ENCODE data around the gene APLN.

The APLN gene

GRCh38 chrX:129640737-129641136 lies 14.0 kb downstream of the APLN start:
- Histone ChIP-seq H3K27ac (no peak overlapping the region), H3K36me3 (no peaks in the 10 kb centered on the region), H3K4me1 (ENCODE audit: control insufficient read depth in 1 of 2, insufficient read depth in 1 of 2, low read depth in 1 of 2, low read length in 1 of 2) (peaks cover 4% of the 10 kb centered on the region in 2 experiments), H3K27me3 (no peaks in the 10 kb centered on the region), H3K4me3 (ENCODE audit: low read depth in 1 of 2, low read length in 1 of 2) (no peak overlapping the region), H3K9me3 (no peaks in the 10 kb centered on the region)
- TF ChIP-seq, protein P1, sequence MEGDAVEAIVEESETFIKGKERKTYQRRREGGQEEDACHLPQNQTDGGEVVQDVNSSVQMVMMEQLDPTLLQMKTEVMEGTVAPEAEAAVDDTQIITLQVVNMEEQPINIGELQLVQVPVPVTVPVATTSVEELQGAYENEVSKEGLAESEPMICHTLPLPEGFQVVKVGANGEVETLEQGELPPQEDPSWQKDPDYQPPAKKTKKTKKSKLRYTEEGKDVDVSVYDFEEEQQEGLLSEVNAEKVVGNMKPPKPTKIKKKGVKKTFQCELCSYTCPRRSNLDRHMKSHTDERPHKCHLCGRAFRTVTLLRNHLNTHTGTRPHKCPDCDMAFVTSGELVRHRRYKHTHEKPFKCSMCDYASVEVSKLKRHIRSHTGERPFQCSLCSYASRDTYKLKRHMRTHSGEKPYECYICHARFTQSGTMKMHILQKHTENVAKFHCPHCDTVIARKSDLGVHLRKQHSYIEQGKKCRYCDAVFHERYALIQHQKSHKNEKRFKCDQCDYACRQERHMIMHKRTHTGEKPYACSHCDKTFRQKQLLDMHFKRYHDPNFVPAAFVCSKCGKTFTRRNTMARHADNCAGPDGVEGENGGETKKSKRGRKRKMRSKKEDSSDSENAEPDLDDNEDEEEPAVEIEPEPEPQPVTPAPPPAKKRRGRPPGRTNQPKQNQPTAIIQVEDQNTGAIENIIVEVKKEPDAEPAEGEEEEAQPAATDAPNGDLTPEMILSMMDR (IDR thresholded peaks at IDR 0.05), result no peak

DNA sequence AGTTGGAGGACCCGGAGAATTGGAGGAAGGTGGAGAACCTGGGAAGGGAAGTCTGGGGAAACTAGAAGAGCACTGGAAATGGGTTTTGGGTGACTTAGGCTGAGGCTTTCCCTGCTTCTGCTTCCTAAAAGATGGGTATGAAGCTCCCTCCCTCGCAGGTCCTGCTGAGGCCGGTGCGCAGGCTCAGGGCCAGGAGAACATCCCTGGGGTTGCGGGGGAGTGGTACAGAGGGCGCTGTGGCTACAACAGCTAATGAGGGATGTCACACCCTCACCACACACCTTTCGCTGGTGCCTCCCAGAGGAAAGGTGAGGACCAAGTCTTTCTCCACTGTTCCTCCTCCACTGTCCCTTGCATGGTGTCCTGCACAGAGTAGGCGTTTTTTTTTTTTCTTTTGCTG lies 15.8 kb downstream of the APLN start:
- H3K27ac ChIP-seq, result no peak overlapping the region
- H3K4me3 ChIP-seq (ENCODE audit: low read depth in 1 of 2, low read length in 1 of 2), result no peak overlapping the region
- H3K36me3 ChIP-seq, result no peaks in the 10 kb centered on the region
- TF ChIP-seq, protein P1 (IDR thresholded peaks at IDR 0.05), result no peak
- no peaks in the 10 kb centered on the region for H3K9me3 ChIP-seq
- no peaks in the 10 kb centered on the region for H3K27me3 ChIP-seq
- peaks cover 4% of the 10 kb centered on the region in 2 experiments for H3K4me1 ChIP-seq (ENCODE audit: control insufficient read depth in 1 of 2, insufficient read depth in 1 of 2, low read depth in 1 of 2, low read length in 1 of 2)

GRCh38 chrX:129637217-129638109 lies 17.3 kb downstream of the APLN start:
- no peaks in the 10 kb centered on the region for H3K36me3 ChIP-seq
- H3K27ac ChIP-seq, result no peak overlapping the region
- no peaks in the 10 kb centered on the region for H3K27me3 ChIP-seq
- peaks cover 4% of the 10 kb centered on the region in 2 experiments for H3K4me1 ChIP-seq (ENCODE audit: control insufficient read depth in 1 of 2, insufficient read depth in 1 of 2, low read depth in 1 of 2, low read length in 1 of 2)
- no peaks in the 10 kb centered on the region for H3K9me3 ChIP-seq
- TF ChIP-seq, protein P1 (IDR thresholded peaks at IDR 0.05), result peak; percentile 83
- H3K4me3 ChIP-seq (ENCODE audit: low read depth in 1 of 2, low read length in 1 of 2), result no peak overlapping the region

DNA sequence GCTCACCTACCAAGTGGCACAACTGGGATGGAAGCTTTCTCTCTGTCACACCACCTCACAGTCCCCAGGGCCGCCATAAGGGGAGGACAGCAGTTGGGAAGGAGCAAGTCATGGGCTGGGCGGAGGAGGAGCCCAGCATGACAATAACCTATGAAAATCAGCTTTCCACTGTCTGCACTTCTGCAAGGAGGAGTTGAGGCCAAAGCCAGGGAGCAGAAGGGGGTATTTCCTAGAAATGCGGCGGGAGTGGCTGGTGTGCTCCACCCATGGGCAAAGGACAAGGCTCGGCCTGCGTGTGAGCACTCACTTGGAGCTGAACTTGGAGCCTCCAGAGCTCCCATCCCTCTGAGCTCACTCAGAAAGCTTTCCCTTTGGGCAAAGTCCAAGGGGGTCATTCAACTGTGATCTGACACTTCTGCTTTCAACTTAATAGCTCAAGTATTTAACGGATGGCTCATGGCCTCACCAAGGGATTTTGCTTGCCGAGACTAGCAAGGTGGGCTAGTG lies 18.5 kb downstream of the APLN start:
- TF ChIP-seq, protein P1 (IDR thresholded peaks at IDR 0.05), result no peak
- Histone ChIP-seq H3K27ac (no peak overlapping the region), H3K4me3 (ENCODE audit: low read depth in 1 of 2, low read length in 1 of 2) (no peak overlapping the region), H3K9me3 (no peaks in the 10 kb centered on the region), H3K4me1 (ENCODE audit: control insufficient read depth in 1 of 2, insufficient read depth in 1 of 2, low read depth in 1 of 2, low read length in 1 of 2) (peaks cover 4% of the 10 kb centered on the region in 2 experiments), H3K27me3 (no peaks in the 10 kb centered on the region), H3K36me3 (no peaks in the 10 kb centered on the region)

- TF ChIP-seq, protein P1 (IDR thresholded peaks at IDR 0.05), result no peak
- H3K27ac ChIP-seq, result no peak overlapping the region
Measured at GRCh38 chrX:129634541-129634940, 20.2 kb downstream of the APLN start.

More at GRCh38 chrX:129634541-129634940, 20.2 kb downstream of the APLN start:
- Histone ChIP-seq H3K27me3 (no peaks in the 10 kb centered on the region), H3K9me3 (no peaks in the 10 kb centered on the region), H3K4me3 (ENCODE audit: low read depth in 1 of 2, low read length in 1 of 2) (no peak overlapping the region), H3K36me3 (no peaks in the 10 kb centered on the region), H3K4me1 (ENCODE audit: control insufficient read depth in 1 of 2, insufficient read depth in 1 of 2, low read depth in 1 of 2, low read length in 1 of 2) (no peaks in the 10 kb centered on the region)

Measured in neutrophil (primary cell).